GM19035 (cell line): ENCODE results near the gene TSC22D2.

Experiments
- ATAC-seq: cut with Tn5 transposase; IDR thresholded peaks from one replicate; pipeline ENCODE4 v1.9.1; 2021; ENCODE audit not compliant: unreplicated experiment

Gene TSC22D2

DNA sequence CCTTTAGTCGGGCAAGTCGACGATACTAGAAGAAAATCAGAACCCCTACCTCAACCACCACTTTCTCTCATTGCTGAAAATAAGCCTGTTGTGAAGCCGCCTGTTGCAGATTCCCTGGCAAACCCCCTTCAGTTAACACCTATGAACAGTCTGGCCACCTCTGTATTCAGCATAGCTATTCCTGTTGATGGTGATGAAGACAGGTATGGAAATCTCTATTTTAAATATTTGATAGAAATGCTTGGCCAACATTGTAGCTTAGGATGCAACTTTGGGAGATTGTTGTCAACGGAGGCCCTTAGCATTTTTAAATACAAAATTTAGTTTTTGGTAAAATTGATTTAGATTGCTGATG is 3.0 kb downstream of the TSC22D2 start:
- no peak for ATAC-seq

DNA sequence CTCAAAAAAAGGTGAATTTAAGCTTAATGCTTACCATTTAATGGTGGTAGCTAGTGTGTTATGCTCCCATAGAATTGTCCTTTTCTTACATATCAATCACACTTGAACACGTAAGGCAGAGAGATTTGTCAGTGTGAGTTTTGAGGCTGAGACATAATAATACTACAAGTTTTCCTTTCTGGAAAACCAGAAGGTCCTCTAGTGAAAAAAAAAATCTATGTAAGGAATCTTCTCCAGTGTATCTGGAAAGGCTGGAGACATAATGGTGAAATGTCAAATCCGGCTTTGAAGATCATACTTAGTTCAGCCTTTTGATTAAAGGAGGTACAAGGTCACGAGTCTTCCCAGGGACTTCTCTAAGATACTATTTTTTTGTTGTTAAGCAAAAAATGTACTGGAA is 3.4 kb downstream of the TSC22D2 start:
- no peak for ATAC-seq

GRCh38 chr3:150411976-150412375 is 3.9 kb downstream of the TSC22D2 start:
- ATAC-seq = no peak

- no peak for ATAC-seq
Measured at GRCh38 chr3:150412561-150413231, 4.6 kb downstream of the TSC22D2 start.

DNA sequence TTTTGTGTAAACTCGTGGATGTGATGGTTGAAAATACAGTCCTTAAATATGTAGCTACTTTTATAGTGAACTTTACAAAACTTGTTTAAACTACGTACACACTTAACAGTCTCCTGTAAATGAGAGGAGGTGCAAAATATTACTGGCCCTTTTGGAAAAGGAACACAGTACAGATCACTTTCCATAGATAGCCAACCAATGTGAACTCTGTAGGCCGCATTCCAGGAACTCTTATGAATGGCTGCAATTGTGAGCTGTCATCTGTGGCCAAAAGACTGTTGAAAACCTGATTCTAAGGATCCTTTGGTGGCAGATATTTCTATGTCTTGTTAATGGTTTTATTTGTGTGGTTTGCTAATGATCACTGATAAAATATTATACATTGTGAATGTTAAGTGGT is 6.2 kb downstream of the TSC22D2 start:
- no peak for ATAC-seq

GRCh38 chr3:150414959-150415358 is 6.9 kb downstream of the TSC22D2 start:
- no peak for ATAC-seq

DNA sequence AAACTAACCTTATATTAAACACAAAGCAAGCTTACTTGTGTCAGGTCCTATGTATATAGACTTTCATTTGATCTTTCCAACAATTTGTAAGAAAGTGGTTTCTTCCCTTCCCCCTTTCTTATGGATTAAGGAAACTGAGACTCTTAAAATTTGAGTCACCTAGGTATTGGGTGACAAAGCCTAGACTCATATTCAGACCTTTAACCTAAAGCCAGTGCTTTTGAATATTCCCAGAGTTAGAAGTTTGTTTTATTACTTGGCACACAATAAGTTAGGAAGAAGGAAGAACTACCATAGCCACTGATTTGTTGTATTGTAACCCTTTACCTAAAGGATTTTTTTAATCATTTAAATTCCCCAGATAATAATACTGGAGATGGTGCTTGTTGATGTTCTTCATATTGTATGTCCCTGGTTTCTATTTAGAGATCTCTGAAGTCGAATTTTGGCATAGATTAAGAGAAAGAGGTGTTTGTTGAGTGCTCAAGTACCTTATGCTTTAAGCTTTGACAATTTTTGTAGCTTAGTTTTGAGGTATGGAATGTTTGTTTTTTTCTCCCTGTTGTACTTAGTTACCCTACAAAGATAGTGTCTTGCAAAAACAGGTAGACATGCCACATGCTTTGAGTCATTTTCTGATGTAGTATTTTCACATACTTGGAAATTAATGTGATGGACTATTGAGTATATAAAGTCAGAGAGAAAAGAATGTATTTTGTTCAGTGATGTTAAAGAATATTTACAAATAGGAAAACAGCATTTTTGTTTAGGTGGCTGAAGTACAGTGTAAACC is 11.2 kb downstream of the TSC22D2 start:
- no peak for ATAC-seq

- ATAC-seq = no peak
Measured at GRCh38 chr3:150419959-150420358, 11.9 kb downstream of the TSC22D2 start.

- no peak for ATAC-seq
Measured at GRCh38 chr3:150421256-150421655, 13.2 kb downstream of the TSC22D2 start.

- ATAC-seq = no peak
Measured at GRCh38 chr3:150421799-150422548, 13.9 kb downstream of the TSC22D2 start.

DNA sequence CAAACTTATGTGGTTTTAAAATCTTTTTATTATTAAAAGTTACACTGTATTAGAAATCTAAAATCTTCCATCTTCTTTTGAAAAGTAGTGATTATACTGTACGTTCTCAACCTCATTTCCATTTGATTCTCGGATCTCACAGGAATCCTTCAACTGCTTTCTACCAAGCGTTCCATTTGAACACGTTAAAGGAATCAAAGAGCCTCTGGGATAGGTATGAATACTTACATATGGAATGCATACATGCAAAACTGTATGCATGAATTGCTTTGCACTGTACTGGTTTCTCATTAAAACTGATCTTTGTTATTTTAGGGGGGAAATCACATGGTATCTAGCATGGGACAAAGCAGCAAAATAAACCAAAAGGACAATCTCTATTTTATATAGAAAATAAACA is 14.8 kb downstream of the TSC22D2 start:
- ATAC-seq = no peak

DNA sequence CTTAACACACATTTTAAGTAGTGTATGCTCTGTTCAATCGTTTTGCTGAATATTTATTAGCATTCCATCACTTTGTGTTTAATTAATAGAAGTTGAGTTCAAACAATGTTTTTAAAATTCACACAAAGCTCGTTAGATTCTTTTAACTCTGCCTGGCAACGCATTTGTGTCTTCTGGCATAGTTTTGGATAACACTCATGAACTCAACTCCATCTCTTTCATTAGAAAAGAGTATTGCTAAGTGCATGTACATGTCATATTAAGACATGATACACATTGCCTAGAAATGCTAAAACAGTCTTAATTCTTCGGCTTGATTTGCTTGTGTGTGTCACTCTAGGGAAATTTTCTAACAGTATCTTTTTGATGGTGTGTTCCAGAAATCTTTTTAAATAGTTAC is 15.7 kb downstream of the TSC22D2 start:
- ATAC-seq = no peak

DNA sequence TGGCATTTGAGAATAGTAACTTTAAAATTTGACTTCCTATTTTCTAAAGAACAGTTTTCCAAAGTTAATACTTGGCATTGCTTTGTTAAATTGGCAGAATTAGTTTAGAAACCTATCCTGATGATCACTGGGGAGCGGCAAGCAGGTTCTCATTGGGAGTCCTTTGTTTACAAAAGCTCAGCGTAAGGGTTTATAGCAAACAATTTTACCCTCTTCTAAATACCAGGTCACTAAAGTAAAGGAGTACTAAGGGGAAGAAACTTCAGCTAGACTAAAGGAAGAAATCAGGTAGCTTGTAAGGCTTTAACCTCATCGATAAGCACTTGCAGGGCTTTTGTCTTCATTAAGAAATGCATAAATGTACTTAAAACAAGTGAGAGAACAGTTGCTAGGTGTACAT is 18.2 kb downstream of the TSC22D2 start:
- no peak for ATAC-seq

DNA sequence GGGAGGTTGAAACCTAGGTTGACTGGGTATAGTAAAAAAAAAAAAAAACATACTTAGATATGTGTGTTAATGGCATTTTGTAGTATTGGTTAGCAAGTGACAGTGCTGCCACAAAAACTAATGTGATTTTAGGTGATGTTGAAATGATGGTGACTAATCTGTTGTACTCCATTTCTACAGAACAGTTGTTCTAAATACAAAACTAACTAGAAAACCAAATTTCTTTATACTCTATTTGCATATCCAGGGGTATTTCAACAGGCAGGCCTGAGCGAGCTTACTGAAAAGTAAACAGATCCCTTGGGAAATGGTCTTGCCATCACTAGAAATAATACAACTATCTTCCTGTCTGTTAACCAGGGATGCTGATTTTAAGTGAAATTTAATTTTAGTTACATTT is 20.5 kb downstream of the TSC22D2 start:
- no peak for ATAC-seq

DNA sequence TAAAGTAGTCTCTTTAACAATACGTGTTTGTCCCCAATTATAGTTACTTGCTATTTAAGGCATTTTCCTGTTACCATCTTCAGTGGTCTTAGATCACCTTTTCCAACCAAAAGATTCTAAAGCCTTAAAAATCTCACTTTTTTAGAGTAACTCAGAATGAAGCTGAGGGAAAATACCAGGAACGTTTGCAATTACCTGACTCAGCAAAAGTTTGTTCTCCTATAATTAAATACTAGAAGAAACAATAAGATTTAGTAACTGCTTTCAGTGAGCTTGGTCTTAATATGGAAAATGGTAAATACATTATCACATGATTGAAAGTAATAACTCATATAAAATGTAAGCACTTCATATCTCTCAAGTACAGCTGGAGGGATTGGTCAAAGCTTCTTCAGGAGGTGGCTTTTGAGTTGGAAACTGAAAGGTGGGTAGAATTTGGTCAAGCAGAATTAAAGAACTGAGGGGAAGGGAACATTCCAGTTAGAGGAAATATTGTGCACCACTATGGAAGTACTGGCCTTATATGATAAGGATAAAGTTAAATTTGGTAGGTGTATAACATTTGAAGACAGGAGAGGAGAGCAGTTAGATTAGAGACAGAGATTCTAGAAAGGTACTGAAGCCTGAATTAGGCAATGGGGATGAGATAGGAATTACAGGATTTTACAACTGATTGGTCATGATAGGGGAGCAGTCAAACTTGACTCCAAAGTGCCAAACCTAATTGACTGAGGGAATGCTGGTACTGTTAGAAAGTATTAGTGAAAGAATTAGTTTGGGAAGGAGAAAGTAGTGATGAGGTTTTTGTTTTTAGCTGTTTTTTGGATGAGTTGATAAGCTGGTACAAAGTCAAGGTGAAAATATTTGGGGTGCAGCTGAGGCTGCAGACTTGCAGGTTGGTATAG is 21.9 kb downstream of the TSC22D2 start:
- ATAC-seq = no peak

DNA sequence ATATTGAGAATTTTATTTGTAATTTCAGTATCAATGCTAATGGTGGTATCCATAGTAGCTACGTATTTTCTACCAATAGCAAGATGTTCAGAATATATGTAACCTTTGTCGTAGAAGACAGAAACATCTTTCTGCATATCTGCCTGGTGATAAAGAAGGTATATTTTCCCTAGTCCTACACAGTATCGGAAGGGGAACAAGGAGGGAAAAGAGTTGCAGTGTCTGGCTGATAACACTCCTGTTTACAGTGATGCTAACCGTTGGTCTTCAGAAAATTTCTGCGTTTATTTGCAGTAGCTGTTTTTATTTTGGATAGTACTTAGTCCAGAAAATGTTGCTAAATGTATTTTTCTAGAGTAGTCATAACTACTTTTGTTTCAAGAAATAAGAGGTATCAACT is 25.2 kb downstream of the TSC22D2 start:
- ATAC-seq = no peak

- no peak for ATAC-seq
Measured at GRCh38 chr3:150434234-150434633, 26.1 kb downstream of the TSC22D2 start.

GRCh38 chr3:150436161-150436560 is 28.1 kb downstream of the TSC22D2 start:
- ATAC-seq = no peak

- no peak for ATAC-seq
Measured at GRCh38 chr3:150439657-150440056, 31.6 kb downstream of the TSC22D2 start.

DNA sequence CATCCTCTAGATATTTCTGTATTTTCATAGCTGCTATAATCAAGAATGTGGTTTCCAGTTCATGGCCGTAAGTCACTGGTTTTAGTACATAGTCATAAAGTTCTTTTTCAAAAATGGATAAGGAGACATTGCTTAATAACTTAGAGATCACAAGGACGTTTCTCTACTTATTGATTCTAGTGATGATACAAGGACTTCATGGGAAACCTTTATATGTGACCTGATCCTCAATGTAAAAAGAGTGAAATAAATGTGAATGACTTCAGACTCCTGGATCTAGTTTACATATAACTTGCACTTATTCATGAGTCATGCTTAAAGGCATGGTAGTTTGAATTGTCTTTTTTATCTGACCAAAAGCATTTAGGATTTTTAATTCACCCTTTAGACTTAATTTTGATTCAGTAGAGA is 35.2 kb downstream of the TSC22D2 start:
- no peak for ATAC-seq

DNA sequence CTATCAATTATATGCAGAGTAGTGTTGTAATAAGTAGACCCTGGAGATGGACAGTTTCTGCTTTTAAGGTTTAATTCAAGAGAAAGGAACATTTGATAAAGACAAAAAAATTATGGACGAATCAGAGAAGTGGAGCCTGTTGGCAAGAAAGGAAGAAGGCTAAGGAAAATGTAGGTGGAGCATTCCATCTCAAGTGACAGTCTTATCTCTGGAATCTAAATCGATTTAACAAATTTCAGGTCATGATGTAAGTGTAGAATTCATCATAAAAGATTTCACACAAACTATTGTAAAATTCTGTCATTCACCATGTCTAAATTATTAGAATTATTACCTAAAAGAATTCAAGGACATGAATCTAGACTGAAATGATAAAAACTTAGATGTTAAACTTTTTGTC is 36.3 kb downstream of the TSC22D2 start:
- no peak for ATAC-seq
